HG02588 (cell line): ENCODE data around the gene RRBP1.

Source experiments
- ATAC-seq: cut with Tn5 transposase; IDR thresholded peaks from one replicate; pipeline ENCODE4 v1.9.1; 2021; ENCODE audit warnings: mild to moderate bottlenecking, moderate library complexity; ENCODE audit not compliant: unreplicated experiment

The RRBP1 gene

DNA sequence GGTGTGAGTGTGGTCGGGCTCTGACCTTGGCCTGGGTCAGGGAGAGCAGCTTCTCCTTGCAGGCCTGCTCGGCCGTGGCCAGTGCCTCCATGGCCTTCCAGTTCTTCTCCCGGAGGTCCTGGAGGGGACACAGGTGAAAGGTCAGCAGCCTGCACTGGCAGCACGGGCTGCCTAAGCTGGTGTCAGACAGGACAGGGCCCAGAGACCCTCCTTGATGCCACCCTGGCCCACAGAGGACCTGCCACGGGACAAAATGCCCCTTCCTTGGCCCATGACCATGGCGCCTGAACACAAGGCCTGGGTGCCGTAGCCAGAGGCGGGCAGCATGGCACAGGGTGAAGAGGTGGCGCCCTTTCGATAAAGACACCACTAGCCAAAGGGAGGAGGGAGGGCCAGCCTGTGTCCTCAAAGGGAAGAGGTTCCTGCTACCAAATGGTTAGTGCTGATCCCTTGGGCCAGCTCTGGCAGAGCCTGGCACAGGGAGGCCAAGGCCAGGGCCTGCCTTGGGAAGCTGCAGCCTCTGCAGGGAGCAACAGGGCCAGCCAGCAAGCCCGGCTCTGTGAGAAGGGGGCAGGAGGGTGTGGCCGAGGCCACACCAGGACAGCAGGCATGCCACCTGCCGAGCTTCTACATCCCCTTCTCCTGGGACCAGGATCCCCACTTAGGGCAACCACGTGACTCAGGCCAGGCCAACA lies 57.3 kb downstream of the RRBP1 start:
- ATAC-seq, result no peak

DNA sequence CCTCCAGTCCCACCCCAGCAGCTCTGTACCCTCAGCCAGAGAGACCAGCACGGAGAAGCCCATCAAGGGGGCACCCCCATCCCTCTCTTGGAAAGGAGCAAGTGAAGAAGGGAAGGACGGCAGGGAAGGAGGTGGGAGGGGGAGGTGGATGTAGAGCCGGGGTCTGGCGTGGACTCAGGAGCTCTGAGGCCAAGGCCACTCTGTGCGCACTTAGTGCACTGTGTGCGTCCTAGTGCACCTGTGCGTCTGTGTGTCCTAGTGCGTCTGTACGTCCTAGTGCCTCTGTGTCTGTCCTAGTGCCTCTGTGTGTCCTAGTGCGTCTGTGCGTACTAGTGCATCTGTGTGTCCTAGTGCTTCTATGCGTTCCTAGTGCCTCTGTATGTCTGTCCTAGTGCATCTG lies 58.0 kb downstream of the RRBP1 start:
- ATAC-seq, result no peak

DNA sequence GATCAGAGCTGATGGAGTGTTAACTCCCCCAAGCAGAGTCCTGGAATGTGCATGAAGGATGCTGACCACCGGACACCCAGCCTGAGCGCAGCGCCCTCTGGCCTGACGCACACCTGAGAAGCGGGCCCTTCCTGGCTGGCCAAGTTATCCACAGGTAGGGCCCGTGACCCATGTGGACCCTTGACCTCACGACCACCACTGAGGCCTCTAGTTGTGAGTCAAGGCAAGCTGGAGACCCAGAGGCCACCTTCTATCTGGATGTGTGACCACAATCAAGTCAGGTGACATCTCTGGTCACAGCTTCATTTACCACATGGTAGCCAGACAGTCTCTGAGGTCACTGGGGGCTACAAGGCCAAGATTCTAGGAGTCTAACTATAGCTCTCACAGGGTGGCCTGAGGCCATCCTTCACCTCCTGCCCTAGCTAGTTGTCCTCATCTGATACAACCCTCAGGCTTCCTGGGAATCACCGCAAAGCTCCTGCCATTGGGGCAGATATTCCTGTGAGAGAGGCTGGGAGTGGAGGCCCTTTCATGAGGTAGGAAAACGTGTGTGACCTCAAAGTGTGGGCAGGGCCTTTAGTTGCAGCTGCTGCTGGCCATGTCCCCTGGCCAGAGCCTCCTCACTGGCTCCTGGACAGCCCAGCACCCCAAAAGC lies 59.1 kb downstream of the RRBP1 start:
- no peak for ATAC-seq

DNA sequence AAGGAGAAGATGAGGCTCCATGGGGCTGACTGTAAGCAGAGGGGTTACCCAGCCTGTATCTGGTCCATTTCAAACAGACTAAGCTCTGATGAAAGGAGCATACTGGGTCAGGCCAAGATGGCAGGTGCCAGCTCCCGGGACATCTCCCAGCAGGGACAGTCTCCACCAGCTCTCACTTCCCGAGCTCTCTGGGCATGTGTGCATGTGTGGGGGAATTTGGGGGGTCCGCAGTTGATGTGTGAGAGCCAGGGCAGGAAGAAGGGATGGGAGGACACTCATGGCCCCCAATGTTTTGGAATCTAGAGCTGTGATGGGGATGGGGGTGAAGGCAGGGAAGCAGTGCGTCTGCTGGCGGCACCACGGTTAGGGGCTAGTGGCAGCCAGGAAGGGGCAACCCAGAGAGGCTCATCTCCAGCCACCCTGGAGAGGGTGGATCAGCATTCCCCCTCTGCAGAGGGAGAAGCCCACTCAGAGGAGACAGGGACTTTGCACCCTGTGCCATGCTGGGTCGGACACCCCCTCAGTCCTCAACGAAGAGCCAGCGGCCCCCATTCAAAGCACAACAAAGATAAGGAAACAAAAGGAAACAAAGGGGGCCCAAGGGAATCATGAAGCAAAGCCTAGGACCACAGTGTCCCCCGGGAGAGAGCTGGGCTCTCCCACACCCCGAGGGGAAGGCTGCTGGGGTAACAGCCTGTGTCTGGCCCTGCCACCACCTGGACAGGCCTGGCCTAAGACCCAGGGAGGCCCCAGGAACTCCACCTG lies 59.8 kb downstream of the RRBP1 start:
- no peak for ATAC-seq

DNA sequence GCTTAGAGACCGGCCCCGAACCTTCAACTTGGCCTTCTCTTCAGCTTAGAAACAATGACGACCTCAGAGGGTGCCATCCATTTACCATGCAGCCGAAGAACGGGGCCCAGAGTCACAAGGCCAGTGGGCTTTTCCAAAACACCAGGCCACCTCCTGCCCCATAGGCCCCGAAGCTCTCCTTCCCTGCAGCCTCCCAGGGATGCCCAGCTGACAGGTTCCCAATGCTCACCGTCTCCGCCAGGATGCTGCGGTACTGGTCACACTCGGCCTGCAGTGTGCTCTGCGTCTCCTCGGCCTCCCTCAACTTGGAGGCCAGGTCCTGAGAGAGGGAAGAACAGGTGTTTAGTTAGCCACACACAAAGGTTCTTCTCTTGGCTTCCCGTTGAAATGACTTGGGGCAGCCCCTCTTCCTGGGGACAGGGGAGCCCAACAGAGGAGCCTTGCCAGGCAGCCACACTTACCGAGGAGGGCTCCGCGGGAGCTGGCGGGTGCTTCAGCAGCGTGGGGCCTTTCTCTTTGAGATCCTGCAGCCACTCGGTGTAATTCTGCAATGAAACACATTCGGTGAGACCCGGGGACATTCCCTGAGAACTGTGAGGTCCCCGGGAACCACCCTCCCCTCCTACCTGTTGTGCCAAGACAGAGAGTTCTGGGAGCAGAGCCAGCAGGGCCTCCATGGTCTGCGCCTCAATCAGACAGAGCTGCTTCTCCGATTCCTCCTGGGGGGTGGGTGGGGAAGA lies 60.6 kb downstream of the RRBP1 start:
- no peak for ATAC-seq

DNA sequence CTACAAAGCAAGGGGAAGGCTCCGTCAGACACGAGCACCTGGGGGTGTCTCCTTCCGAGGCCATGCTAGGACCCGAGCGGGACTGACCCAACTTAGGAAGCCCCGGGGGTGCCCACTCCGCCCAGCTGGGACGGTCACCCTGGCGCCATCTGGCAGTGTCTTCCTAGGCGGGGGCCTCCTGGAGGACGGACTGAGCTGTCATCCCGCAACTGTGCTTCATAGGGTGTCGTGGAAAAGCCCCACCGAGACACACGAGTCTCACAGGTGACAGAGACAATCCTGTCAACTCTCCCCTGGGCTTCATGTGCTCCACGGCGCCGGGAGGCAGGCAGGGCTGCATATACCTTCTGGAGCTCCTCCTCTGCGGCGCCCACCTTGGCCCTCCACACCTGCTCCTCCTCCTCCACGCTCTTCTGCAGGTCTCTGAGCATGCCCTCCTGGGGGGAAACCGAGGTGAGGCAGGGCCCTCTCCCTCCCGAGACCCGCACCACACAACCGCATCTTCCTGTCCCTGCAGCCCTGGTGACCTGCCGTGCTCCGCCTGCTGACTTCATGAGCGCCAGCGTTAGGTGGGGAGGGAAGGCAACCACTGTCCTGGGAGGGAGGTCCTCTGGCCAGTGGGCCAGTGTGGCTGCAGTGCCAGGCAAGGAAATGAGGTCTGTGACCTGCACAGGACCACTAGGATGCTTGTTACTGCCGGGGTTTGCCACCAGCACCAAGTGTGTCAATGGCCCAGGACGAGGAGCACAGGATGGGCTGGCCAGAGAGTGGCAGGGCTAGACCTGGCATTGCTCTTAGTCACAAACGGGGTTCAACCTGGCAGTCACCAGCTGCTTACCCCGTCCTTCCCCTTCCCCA lies 61.4 kb downstream of the RRBP1 start:
- ATAC-seq, result no peak

DNA sequence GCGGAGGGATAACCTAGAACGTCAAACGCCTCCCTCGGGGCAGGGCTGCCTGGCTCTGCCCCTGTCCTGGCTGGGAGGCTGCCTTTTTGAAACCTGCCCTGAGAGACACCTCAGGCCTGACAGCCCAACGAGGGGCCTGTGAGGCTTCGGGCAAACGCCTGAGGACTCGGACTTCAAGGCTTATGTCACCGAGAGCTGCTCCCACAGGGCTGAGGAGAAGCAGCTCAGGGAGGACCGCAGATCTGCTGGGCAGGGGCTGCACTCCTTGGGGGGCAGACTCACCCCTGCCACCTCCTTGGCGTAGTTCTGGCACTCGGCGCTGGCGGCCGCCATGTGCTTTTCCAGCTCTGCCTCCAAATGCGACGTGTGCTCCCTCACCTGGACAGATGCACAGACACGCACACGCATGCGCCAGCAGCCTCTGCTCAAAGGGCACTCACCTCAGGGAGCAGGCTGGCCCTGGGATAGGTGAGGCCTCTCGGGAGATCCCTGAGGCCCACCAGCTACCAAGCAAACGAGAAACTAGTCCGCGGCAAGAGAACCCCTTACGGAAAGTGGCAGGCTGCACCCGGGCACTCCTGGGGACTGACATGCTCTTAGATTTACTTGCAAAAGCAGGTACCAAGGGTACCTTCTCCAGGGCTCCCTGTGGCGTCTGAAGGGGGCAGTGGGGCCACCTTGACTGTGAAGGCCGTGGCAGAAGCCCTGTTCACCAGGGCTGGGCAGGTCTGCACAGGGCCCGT lies 62.5 kb downstream of the RRBP1 start:
- no peak for ATAC-seq

DNA sequence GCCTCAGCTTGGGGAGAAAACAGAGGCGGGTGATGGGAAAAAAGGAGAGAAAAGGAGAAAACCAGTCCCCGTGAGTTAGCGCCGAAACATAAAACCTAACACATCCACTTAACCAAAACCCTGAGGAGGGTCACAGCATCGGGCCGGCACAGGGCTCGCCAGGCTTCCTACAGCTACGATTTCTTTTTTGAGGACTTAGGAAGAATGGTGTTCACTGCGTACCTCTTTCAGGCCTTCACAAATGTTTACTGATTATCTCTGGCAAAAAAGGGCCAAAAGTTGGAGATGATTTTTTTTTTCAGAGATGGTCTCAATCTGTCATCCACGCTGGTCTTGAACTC lies 63.4 kb downstream of the RRBP1 start:
- ATAC-seq, result no peak

DNA sequence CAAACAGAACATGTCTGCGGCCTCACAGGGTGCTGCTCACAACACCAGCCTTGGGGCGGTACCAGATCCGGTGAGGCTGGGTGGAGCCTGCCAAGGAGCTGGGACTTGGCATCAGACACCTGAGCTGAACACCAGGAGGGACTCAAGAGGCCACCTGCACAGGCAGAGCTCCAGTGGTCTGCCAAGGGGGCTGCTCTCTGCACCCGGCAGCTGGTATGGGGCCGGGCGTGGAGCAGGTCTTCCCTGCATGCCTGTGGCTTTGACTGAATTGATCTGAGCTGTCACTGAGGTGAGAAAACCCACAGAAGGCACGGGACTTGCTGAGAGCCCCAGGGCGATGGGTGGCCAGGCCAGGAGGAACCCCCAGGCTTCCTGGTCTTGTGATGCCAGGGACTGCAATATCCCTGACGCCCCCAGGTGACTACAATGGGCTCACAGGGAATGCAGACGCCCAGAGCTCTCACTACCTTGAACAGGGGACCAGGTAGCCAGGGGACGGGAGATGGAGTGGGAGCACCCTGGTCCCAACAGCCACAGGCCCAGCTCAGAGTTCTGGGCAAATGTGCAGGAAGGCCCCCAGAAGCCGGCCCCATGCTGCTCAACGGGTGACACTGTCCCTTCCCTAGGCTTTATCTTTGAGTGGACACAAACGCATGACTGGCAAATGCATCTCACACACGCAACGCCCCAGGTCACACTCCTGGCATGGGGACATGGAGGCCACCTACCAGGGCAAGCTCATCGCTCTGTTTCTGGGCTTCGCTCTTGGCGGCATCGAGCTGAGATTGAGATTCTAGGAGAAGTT lies 64.0 kb downstream of the RRBP1 start:
- no peak for ATAC-seq

DNA sequence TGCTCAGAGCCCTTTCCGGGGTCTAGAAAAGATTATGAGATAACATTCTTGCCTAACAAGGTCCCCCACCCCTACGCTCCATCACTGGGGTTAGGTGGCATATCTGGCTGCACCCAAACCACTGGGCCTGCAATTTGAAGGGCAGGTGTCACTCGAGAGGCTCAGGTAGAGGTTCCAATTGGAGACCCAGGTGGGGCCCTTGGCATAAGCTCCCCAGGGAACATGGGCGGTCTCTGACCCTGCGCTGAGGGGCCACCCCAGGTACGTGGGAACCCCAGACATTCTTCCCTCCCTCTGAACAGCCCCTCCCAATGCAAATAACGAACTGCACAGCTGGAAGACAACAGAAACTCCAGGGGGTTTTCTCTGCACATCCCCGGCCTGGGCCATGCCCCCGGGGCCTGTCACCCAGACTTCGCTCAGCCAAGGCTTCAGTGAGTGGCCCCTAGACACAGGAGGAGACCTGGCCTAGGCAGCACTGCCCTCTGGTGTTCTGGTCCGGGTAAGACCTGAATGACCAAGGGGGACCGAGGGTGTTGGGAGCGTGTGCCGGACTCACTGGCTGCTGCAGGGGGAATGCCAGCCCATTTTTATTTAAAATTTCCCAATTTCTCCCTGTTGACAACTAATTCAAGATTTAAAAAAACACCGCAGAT lies 64.7 kb downstream of the RRBP1 start:
- ATAC-seq, result no peak

DNA sequence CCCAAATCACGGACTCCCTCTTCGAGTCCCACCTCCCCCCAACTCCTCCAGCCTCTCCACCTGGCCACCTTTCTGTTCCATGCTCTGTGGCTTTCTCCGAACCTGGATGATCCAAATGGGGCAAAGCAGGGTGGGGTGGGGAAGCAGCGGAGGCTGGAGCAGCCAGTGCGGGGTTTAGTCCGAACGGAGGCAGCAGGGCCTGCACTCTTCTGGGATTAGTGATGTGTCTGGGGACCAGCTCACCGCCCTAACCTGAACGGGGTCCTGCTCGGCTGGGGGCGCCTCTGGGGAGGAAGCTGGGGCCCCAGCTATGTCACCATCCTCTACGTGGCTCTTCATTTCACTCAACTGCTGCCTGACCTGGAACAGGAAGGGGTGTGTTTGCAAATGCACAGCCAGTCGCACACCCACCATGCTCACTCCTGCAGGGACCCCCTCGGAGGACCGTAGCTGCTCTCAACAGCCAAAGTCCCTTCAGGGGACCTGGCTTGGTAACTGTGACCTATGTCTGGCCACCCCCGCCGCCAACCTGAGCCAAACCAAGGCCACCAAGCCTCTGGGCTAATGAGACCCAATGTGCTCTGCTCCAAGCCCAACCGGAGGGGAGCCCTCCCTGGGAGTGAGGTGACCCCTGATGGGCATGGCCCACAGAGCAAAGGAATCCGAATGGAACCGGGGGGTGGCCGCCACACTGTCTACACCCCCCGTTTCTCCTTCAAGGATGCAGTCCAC lies 65.4 kb downstream of the RRBP1 start:
- ATAC-seq, result no peak

DNA sequence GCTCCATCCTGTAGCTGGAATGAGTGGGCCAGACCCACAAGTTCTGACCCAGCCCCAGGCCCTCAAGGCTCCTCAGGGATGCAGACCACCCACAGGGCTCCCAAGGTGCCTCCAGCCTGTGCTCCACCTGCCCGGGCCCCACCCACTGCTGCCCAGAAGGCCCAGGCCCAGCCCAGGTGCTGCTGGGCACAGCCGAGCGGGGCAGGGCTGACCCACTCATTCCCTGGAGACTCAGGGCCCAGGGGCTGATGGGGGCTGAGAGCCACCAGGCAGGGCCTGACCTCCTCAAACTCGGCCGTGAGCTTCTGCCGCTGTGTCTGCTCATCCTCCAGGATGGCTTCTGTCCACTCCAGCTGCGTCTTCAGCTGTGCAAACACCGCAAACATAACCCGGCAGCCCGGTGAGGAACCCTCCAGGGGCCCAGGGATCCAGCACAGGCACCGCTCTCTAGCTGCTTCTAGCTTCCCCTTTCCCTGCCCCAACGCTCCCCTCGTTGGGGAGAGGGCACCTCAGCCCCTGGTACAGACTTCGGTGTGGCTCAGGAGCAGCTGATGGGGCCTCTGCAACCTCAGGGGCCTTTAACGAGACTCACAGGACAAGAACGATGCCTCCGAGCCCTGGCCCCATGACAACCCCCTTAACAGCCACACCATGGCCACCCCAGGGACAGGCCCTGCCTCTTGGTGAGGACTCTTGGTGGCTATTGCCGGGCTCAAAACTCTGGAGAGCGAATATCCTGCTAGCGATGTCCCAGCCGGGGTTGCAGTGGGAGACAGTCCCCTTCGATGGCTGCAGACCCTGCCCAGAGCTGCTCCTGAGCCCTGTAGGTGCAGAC lies 66.2 kb downstream of the RRBP1 start:
- no peak for ATAC-seq

DNA sequence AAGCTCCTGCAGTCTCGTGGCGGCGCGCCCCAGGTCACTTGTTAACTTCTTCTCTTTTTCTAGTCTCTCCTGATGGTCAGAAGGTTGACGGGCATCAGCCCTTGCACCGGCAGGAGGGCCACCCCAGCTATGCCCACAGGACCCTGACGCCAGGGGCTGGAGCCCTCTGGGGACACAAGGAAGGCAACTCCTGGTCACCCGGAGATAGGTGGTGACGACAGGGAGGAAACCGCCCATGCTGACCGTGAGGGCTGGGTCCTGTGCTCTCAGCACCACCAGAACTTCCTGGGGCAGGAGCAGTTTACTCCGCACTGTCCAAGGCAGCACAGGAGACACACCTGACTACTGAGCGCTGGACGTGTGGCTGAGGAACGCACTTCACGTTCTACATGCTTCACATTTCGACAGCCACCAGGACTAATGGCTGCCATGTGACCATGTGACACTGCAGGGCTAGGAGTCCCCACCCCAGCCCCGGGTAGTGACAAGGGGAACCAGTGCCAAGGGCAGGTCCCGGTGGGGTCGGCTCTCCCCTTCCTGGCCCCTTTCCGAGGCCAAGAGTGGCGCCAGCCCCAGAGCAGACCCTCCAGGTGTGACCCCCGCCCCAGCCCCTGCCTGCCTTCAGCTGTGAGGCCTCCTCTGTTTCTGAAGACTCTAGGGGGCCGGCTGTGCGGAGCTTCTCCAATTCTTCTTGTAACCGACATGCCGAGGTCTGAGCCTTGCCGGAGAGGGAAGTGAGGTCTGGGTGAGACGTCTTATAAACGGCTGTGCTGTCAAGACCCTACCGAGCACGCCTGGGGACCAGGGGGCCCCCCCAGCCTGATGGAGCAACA lies 67.0 kb downstream of the RRBP1 start:
- no peak for ATAC-seq

DNA sequence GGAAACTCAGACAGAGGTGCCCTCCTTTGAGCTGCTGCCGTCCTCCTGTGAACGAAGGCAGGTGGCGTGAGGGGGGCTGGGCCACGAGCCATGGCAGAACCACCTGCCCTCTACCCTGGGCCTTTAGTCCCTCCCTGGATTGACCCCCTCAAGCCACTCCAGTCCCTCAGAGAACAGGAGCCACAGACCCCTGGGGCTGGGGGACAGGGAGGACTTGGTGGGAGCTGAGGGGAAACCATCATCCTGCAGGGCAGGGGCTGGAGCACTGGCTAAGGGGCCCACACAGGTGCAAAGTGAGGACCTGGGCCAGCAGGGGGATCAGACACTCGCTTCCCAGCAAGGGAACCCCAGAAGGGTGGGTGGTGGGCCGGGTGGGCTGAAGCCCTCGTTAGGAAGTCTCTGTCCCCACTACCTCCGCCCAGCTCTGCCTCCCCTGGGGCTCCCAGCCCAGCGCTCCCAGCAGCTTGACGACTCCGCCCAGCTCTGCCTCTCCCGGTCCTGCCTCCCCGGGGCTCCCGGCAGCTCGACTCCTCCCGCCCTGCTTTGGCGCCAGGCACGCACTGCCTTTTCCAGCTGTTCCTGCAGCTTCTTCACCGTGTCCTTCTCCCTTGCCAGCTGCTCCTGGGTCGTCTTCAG lies 67.7 kb downstream of the RRBP1 start:
- ATAC-seq, result no peak

DNA sequence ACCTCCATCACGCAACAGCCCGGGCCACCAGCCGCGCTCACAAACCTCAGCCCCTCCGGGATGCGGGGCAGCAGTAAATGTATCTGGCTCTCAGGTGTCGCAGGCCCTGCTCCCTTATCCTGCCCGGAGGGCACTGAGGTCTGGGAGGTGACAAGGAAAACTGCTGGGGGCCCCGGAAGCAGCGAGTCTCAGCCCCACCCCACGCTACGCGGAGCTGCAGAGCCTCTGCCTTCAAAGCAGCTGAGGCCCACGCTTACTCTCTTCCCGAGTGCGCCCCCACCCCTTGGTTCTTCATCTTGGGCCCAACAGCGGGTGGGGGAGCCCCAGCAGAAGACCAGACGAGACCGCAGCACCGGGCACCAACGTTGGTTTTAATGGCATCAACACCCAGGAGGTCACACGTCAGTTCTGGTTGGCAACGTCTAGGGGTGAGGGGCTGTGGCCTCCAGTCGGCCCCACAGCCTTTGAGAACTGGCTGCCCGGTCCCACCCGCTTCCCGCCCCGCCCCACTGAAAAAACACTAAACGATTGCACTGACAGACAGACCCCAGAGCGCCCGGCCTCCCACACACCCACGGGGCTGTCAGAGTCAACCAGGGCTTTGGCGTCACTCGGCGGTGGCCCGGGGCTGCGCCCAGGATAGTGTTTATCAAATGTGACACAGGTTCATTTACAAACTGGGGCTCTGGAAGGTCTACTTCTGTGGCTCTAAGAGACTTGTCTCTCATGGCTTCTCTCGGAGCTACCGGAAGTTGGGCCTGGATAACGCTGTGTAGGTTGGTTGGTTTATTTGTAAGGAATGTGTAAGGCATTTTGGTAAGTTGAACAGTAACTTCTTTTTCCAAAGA lies 68.5 kb downstream of the RRBP1 start:
- no peak for ATAC-seq
